WI38 (cell line): ENCODE measurements around the gene ST8SIA3.
"Not testable (repeated sequence)": the region's sequence is repeated elsewhere in the genome, so short reads cannot be mapped to it uniquely, and the experiment has no call there.

Experiments
- H3K4me3 ChIP-seq: 2 replicates; pipeline ENCODE4 v1.5.1; 2011; ENCODE audit warnings: low read depth, mild to moderate bottlenecking, control low read depth, low read length
- CTCF ChIP-seq: IDR thresholded peaks from 2 replicates; pipeline ENCODE4 v1.5.1; 2012; ENCODE audit warnings: low read depth, mild to moderate bottlenecking, control low read depth, low read length

Gene ST8SIA3

DNA sequence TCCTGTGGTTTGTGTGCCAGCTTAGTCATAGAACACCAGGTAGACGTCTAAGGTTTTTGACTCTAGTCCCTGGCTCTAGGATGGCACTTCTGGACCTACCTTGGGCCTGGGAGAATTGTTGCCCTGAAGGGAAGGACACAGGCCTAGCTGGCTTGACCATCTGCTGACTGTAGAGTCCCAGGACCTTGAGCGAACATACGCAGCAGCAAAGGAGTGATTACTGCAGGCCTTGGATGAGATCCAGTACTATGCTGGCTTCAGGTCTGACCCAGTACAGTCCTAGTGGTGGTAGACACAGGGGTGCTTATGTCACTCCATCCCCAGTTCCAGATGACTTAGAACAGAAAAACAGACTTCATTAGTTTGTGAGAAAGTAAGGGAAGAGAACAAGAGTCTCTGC lies 37.7 kb downstream of the ST8SIA3 start:
- no peak overlapping the region for H3K4me3 ChIP-seq
- TF ChIP-seq CTCF, result no peak

DNA sequence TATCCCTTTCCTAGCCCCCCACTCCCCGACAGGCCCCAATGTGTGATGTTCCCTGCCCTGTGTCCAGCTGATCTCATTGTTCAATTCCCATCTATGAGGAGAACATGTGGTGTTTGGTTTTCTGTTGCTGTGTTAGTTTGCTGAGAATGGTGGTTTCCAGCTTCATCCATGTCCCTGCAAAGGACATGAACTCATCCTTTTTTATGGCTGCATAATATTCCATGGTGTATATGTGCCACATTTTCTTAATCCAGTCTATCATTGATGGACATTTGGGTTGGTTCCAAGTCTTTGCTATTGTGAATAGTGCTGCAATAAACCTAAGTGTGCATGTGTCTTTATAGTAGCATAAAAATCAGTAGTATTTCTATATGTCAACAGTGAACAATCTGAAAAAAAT lies 42.4 kb downstream of the ST8SIA3 start:
- H3K4me3 ChIP-seq, result not testable (repeated sequence)

DNA sequence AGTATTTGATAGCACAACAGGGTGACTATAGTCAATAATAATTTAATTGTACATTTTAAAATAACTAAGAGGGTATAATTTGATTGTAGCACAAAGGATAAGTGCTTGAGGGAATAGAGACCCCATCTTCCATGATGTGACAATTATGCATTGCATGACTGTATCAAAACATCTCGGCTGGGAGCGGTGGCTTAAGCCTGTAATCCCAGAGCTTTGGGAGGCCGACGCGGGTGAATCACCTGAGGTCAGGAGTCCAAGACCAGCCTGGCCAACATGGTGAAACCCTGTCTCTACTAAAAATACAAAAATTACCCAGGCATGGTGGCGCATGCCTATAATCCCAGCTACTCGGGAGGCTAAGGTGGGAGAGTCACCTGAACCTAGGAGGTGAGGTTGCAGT lies 44.5 kb downstream of the ST8SIA3 start:
- not testable (repeated sequence) for H3K4me3 ChIP-seq

- no peak overlapping the region for H3K4me3 ChIP-seq
- no peak for TF ChIP-seq CTCF
Observed at GRCh38 chr18:57397440-57398132, 45.2 kb downstream of the ST8SIA3 start.

GRCh38 chr18:57404345-57404744 lies 52.0 kb downstream of the ST8SIA3 start:
- no peak overlapping the region for H3K4me3 ChIP-seq
- no peak for TF ChIP-seq CTCF

- H3K4me3 ChIP-seq, result no peak overlapping the region
- no peak for TF ChIP-seq CTCF
Observed at GRCh38 chr18:57409650-57410049, 57.3 kb downstream of the ST8SIA3 start.

DNA sequence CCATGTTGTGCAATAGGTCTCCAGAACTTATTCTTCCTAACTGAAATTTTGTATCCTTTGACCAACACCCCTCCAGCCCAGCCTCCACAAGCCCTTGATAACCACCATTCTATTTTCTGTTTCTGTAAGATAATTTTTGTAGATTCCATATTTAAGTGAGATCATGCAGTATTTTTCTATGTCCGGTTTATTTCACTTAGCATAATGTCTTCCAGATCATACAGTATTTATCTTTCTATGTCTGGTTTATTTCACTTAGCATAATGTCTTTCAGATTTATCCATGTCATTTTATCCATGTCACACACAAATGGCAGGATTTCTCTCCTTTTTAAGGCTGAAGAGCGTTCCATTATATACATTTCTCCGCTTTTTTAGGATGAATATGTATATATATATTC lies 58.4 kb downstream of the ST8SIA3 start:
- no peak for TF ChIP-seq CTCF
- H3K4me3 ChIP-seq, result no peak overlapping the region

DNA sequence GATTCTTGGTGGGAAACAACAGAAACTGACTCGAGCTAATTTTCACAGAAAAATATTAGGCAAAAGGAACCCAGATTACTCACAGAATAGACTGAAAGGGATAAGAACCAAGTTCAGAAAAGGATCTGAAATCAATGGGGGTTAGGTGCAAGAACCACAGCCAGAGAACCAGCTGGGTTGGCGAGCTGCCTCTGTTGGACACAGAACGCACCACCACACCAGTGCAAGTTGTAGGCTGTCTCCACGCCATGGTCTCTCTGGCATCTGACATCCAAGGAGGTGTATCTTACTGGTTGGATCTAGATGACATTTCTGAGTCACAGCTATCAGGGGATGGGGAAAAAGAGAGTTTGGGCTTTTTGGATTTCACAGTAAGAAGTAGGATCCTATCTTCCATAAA lies 64.2 kb downstream of the ST8SIA3 start:
- H3K4me3 ChIP-seq, result no peak overlapping the region
- TF ChIP-seq CTCF, result no peak
